HG03457 (cell line): ENCODE results near the gene OPTC.

Source experiments
- ATAC-seq: cut with Tn5 transposase; IDR thresholded peaks from one replicate; pipeline ENCODE4 v1.9.1; 2021; ENCODE audit warnings: moderate number of reproducible peaks; ENCODE audit not compliant: unreplicated experiment

OPTC gene

DNA sequence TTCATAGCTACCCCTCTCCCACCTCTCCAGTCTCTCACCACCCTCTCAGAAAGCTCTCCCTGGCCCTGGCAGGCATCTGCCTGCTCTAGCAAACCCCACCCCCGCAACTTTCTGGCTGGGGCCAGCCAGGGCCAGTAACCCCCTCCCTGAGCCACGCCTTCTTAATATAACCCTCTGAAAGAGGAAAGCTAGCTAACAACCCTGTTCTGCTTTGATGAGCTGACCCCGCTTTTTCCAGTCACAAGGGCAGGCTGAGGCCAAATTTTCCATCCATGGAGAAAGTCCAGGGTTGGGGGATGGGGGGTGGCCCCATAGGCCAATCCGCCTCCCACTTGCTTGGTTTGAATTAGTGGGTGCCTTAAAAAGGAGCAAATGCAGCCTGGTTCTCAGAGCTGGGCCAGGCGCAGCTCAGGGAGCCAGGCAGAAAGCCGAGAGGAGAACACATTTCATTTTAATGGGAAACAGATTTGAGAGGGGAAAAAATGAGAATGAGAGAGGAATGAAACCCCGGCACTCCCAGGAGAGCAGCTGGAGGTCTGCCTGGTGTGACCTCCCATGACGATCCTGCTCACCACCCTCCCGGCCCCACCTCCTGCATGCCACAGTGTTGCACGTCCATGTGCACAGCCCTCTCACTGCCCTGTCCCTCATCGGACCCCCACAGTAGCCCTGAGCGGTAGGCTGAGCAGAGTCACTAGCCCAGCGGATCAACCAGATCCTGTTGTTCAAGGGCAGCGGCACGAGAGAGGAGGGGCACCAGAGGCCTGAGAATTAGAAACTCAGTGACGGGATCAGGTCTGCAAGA, 62.3 kb downstream of the OPTC start:
- no peak for ATAC-seq

DNA sequence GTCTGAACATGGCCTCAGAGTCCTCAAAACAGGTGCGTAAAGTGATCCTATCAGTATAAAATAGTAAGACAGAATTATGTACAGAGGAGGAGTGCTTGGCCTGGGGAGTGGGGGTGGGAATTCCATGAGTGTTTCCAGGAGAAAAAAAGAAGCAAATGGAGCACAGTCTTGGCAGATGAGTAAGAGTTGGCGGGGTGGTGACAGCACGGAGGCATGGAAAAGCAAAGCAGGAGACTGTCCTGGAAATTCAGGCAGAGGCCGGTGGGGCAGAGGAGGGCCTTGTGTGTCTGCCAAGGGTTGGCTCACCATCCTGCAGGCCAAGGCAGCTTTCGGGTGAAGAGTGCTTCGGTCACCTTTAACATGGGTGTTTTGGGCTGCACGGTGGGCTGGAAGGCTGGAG, 63.4 kb downstream of the OPTC start:
- ATAC-seq: no peak

DNA sequence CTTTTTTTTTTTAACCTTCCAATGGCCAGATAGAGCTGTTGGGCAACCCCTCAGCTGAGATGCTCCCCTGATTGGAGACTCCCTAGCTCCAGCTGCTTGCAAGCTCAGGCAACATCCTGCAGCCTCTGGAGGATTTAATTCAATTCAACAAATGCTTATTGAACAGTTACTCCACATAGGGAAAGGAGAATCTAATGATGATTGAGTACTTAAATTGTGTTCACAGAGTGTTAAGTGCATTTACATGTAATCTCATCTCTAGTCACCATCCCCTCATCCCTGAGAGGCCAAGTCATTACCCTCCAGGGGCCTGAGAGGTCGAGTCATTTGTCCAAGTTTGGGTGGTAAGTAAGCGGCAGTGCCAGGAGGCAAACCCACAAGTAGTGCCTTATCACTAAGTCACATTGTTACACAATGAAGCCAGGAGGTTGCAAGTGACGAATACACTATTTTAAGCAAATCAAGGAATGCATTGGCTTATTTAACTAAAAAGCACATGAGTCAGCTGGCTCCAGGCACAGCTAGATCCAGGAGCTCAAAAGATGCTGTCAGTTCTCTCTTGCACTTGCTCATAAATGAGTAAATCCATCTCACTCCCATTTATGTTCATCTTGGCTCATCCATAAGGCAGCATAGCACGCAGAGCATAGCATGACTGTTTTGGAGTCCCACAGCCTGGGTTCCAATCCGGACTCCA, 64.3 kb downstream of the OPTC start:
- no peak for ATAC-seq
